22Rv1 (cell line): ENCODE data around the gene RCE1.

Experiments
- CTCF ChIP-seq: fragments of 450-650 bp; IDR thresholded peaks from 2 replicates; pipeline ENCODE4 v1.5.1; 2017; ENCODE audit warnings: mild to moderate bottlenecking
- ZFX ChIP-seq: fragments of 450-650 bp; IDR thresholded peaks from 2 replicates; pipeline ENCODE4 v1.6.1; 2017; ENCODE audit warnings: antibody characterized with exemption, borderline replicate concordance

GRCh38 chr11:66879583-66879982, 36.3 kb downstream of the RCE1 start:
- TF ChIP-seq CTCF (no peak), ZFX (no peak)
